SK-N-SH treated with all-trans-retinoic acid at 6 μM for 48 hours (cell line): Measurements from ENCODE around the gene TIAM2.

Experiments used
- RARB ChIP-seq: fragments of 250-450 bp; sonication (Bioruptor Pico); IDR thresholded peaks from 2 replicates; pipeline ENCODE4 v1.8.0; 2021; ENCODE audit warnings: mild to moderate bottlenecking, moderate library complexity
- ZFP30 ChIP-seq: fragments of 450-650 bp; formaldehyde crosslinking; IDR thresholded peaks from 2 replicates; pipeline ENCODE4 v1.5.0; 2022; ENCODE audit warnings: mild to moderate bottlenecking, moderate library complexity

DNA sequence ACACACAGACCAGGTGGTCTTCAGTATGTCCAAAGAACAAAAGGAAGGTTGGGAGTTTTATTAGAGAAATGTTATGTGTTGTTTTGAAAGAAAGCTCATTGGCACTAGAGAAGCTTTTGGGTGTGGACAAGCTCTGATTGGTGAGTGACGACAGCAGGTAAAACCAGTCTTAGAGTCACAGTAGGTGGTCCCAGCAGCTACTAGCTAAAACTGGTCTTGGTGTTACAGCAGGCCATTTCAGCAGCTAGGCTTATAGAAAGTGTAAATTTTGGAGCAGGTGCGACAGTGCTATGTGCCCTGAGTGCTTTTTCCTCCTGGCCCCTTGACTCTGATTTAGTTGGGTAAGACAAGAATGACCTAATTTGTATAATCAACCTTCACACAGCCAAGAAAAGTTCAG lies 272.3 kb downstream of the TIAM2 start:
- TF ChIP-seq ZFP30 (CRISPR knock-in tag), result no peak
- no peak for TF ChIP-seq RARB (CRISPR knock-in tag)
